ENCODE measurements around the gene ADAM12. TPM values are rescaled to one million over a fixed set of nuclear protein-coding genes. Genes with fewer than 3 reads are reported as not detected.
A peak's percentile ranks its signal among the peaks of the same experiment; 100 is the strongest.

Gene ADAM12
- total and polyA plus RNA-seq, 4 donors = 0.03 to 0.33 (median 0.19) TPM

- Histone ChIP-seq H3K9me3 (ENCODE audit: control insufficient read depth in 4 of 4, low read length in 3 of 4) (no peaks in the 10 kb centered on the region), H3K36me3 (ENCODE audit: control insufficient read depth in 4 of 4, insufficient read depth in 3 of 4, low read depth in 1 of 4, low read length in 3 of 4) (no peaks in the 10 kb centered on the region), H3K27ac (ENCODE audit: low read depth in 1 of 2, low read length in 2 of 2) (no peak overlapping the region), H3K27me3 (ENCODE audit: control insufficient read depth in 4 of 4, insufficient read depth in 4 of 4, low read length in 3 of 4) (peaks cover 0 to 8% (median 4%) of the 10 kb centered on the region in 4 donors), H3K4me3 (ENCODE audit: low read depth in 1 of 3, low read length in 3 of 3) (no peak overlapping the region), H3K4me1 (ENCODE audit: control insufficient read depth in 4 of 4, insufficient read depth in 4 of 4, low read length in 3 of 4) (peaks cover 10 to 17% (median 12%) of the 10 kb centered on the region in 4 donors), H3K9ac (ENCODE audit: low read depth in 1 of 2, low read length in 2 of 2) (no peak overlapping the region)
- 23% methylated on average over 9 of the region's 9 CpGs for WGBS
- DNase-seq (ENCODE audit: low spot score) = no peak
- TF ChIP-seq NR2F2 (IDR thresholded peaks at IDR 0.05) (peak; percentile 87), YY1 (IDR thresholded peaks at IDR 0.05) (no peak), HNF4G (IDR thresholded peaks at IDR 0.05) (no peak)
Measured at GRCh38 chr10:126391192-126391885, 3.1 kb upstream of the ADAM12 start.

GRCh38 chr10:126390324-126390723 lies 2.0 kb upstream of the ADAM12 start:
- Histone ChIP-seq H3K4me1 (ENCODE audit: control insufficient read depth in 4 of 4, insufficient read depth in 4 of 4, low read length in 3 of 4) (peaks cover 10 to 17% (median 12%) of the 10 kb centered on the region in 4 donors), H3K9ac (ENCODE audit: low read depth in 1 of 2, low read length in 2 of 2) (no peak overlapping the region), H3K4me3 (ENCODE audit: low read depth in 1 of 3, low read length in 3 of 3) (no peak overlapping the region), H3K27ac (ENCODE audit: low read depth in 1 of 2, low read length in 2 of 2) (no peak overlapping the region), H3K36me3 (ENCODE audit: control insufficient read depth in 4 of 4, insufficient read depth in 3 of 4, low read depth in 1 of 4, low read length in 3 of 4) (no peaks in the 10 kb centered on the region), H3K27me3 (ENCODE audit: control insufficient read depth in 4 of 4, insufficient read depth in 4 of 4, low read length in 3 of 4) (peaks cover 0 to 8% (median 6%) of the 10 kb centered on the region in 4 donors), H3K9me3 (ENCODE audit: control insufficient read depth in 4 of 4, low read length in 3 of 4) (no peaks in the 10 kb centered on the region)
- TF ChIP-seq ZBTB33 (IDR thresholded peaks at IDR 0.05) (no peak), MAX (IDR thresholded peaks at IDR 0.05) (no peak), SP1 (IDR thresholded peaks at IDR 0.05) (no peak)
- WGBS = 80% methylated on average over 4 of the region's 4 CpGs
- DNase-seq (ENCODE audit: low spot score) = no peak

GRCh38 chr10:126387041-126387921 lies 996 bp downstream of the ADAM12 start:
- H3K27ac ChIP-seq (ENCODE audit: low read depth in 1 of 2, low read length in 2 of 2) = no peak overlapping the region
- H3K9me3 ChIP-seq (ENCODE audit: control insufficient read depth in 4 of 4, low read length in 3 of 4) = peaks cover 0 to 3% (median 1%) of the 10 kb centered on the region in 4 donors
- peaks cover 0 to 10% (median 7%) of the 10 kb centered on the region in 4 donors for H3K27me3 ChIP-seq (ENCODE audit: control insufficient read depth in 4 of 4, insufficient read depth in 4 of 4, low read length in 3 of 4)
- peak; percentile 47 for DNase-seq (ENCODE audit: low spot score)
- TF ChIP-seq JUND (IDR thresholded peaks at IDR 0.05) (no peak), SP1 (IDR thresholded peaks at IDR 0.05) (no peak), CTCF (IDR thresholded peaks at IDR 0.05; ENCODE audit: low read depth, low read length, missing input control) (peak; percentile 46), RAD21 (IDR thresholded peaks at IDR 0.05) (peak; percentile 66 to 73), ZBTB33 (IDR thresholded peaks at IDR 0.05) (no peak), ATF3 (IDR thresholded peaks at IDR 0.05) (no peak)
- peaks cover 10 to 17% (median 12%) of the 10 kb centered on the region in 4 donors for H3K4me1 ChIP-seq (ENCODE audit: control insufficient read depth in 4 of 4, insufficient read depth in 4 of 4, low read length in 3 of 4)
- no peaks in the 10 kb centered on the region for H3K36me3 ChIP-seq (ENCODE audit: control insufficient read depth in 4 of 4, insufficient read depth in 3 of 4, low read depth in 1 of 4, low read length in 3 of 4)
- WGBS = 3% methylated on average over 50 of the region's 50 CpGs
- H3K9ac ChIP-seq (ENCODE audit: low read depth in 1 of 2, low read length in 2 of 2) = no peak overlapping the region
- peak overlapping the region in 1 of 3 donors; percentile 50 for H3K4me3 ChIP-seq (ENCODE audit: low read depth in 1 of 3, low read length in 3 of 3)

Measured in liver (tissue), 9 donors.